HL-60/S4 treated with retinoic acid at 250 ng/mL for 4 days and 3 days (cell line): ENCODE measurements around the gene SEC24D.

ENCODE experiments used
- in situ Hi-C: fragments of 300-500 bp; cut with MboI; formaldehyde crosslinking; loops from 2 replicates; pipeline ENCODE4 v1.7.0; 2022; ENCODE audit warnings: low sequenced_read_pairs

Gene SEC24D

DNA sequence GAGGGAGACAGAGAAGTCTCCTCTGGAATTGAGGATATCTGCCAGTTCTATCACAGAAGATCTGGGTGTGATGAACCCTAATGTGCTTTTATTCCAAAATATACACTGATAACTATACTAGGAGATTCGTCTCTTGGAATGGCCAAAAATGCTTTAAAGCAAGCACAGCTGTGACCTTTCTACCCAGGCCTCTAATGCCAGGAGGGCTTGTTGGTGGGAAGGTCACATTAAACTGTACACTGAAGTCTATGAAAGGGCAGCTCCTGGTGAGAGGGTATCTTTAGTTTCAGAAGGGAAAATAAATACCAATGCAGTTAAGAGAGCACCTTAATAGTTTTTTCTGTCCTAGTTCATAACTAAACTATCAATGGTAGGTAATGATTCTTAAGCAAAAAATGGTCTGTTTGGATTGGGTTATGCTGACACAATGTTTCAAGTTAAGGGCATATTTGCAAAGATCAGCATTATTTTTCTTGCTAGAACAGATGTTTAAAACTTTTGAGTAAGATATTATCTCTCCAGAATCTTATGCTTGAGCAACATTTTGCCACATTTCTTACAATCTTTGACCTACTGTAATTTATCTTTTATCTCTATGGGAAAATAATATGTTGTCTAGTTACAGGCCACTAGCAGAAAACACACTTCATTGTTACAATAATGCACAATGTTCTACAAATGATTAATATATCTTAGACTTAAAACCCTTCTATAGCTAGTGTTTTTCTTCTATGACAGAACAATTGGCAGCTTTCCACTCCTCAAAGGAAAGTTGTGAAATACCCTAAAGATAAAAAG, 59.6 kb downstream of the SEC24D start:
- in situ Hi-C loops: no loop called here

DNA sequence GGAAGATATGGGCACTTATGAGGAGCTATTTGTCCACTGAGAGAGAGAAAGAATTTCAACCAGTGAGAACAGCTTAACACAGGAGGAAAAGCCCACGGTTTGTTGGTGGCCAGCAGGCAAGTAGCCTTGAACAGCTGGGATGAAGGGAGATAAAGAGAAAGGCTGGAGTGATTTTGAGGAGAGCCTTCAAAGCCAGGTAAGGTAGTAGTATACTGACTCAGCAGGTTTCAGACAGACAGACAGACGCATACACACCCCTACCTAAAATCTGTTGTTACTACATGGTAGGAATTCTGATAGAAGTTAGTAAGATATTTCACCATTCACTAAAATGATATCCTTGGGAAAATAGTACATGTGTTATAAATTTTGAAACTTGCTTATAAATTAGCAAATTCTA, 60.5 kb downstream of the SEC24D start:
- in situ Hi-C loops: no loop called here

DNA sequence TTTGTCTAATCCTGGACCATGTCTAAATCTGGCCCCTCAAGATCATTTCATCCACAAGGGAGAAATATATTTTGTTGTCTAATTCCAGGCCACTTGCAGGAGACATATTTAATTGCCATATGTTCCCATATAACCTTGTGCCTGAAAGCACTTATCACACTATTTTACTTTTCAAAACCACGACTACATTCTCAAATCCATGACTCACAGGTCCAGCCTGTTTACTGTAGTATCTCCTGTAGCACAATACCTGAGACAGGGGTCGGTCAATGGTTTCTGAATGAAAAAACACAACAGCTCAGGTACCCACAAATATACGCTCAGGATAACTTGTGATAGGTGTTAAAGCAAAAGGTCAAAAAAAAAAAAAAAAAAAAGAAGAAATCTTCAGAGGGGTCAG, 60.9 kb downstream of the SEC24D start:
- in situ Hi-C loops: no loop called here

DNA sequence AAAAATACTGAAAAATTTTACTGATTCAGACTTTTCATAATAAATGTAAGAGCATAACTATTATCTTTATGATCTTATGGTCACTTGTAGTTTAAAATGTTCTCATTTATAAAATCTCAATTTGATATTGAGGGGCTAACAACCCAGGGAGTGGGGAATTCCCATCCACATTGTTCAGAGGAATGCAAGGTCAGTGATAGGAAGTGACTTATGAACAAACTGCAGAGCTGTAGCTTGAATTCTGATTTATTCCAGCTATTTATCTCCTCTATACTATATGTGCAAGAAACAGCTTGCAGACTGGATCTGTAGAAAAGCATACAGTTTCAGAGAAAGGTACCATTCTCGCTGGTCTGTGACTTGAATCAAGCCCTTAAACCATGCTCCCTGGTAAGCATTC, 61.6 kb downstream of the SEC24D start:
- in situ Hi-C loops: no loop called here

DNA sequence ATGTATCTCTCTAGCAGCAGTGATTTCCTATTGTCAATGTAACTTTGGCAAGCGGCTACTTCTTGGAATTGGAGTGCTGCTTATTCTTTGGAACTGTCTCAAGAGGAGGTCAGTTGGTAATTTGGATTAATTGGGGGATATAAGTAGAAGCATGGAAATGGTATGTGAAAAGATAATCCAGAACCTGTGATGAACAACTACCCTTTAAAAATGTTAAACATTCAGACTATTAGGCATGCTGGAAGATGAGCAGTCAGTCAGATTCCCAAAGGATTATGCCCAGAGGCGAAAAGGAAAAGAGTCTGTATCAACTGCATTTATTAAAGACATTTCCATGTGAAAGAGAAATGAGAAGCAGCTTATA, 62.5 kb downstream of the SEC24D start:
- in situ Hi-C loops: no loop called here

DNA sequence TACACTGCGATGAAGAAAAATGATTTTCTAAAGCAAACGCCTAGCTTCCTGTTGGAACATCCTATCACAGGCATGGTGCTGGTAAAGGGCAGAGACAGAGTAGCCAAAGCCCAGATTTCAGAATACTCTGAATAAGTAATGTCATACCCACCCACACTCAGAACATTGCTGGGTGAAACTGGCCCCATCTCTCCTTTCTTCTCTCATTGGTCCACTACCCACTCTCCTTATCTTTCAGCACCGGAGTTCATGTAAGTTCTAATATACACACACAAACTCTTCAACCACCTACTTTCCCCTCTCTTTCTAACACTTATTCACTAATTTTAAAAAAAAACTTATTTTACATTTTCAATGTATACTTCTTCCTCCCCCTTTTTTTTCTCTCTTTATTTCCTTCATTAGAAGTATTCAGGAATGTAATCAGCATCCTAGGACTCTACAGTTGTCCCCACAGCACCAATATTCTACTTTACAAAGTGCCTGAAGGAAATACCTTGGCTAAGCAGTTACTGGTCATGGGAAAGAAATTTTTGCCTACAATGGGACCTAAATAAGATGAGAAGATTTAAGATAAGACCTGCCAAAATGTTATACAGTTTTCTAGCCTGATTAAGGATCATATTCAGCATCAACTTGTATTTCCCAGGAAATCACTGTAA, 63.0 kb downstream of the SEC24D start:
- in situ Hi-C loops: no loop called here

DNA sequence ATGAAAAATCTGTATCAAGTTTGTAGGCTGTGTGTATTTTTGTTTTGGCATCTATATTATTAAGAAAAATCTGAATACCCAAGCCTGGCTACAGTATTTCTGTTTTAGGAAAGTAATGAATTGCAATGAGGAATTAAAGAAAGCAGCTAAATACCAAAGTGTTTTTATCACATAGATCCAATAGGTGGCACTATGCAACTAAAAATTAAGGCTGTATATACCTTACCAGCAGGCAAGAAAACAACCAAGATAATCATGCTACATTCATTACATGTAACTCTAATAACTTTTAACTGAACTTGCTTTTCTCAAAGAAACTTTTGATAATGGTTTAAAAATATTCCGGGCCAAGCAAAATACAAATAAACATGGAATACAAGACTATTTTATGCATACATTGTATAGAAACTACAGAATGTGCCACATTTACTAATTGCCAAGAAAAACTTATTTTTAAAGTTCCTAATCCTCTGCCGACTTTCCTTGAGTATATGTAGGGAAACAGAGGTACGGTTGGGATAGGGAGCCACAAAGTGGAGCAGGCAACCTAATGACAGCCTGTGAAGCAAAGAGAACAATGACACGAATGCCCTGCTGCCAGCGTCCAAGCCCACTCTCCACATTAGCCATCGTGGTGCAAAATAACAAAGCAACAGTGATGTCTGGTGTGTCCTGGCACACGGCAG, 63.7 kb downstream of the SEC24D start:
- in situ Hi-C loops: no loop called here

DNA sequence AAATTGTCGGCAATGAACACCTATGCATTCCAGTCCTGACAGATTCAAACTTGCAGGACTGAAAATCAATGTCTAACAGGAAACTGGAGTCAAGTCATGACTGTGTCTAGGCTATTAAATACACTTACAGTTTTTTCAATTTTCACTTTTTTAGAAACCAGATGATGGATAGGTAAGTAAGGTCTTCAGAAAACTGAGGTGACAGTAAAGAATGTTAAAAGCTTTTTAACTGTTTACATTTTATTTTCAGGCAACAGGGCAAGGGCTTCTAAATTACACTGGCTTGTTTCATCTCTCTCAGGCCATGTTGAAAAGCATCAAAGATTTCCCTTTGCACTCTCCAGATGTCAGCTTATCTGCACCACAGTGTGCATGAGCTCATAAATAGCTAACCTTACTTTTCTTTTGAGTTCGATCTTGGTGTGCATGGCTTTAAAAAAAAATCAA, 65.2 kb downstream of the SEC24D start:
- in situ Hi-C loops: no loop called here

DNA sequence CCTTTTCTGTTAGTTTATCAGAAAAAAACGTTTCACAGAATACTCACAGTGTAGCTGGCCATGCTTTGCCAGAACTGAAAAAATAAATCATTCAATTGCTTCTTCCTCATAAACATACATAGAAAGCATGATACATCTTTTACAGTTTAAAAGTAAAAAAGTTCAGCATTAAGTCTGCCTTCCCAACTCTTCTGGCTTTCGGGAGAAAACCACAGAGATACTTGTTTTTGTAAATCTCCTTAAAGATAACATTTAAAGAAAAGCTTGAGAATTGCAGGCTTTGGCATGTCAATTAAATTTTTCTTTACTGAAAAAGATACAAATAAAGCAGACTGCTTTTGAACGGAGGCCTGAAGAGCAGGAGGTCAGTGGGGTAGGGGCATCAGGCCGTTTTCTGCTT, 66.8 kb downstream of the SEC24D start:
- in situ Hi-C loops: no loop called here

DNA sequence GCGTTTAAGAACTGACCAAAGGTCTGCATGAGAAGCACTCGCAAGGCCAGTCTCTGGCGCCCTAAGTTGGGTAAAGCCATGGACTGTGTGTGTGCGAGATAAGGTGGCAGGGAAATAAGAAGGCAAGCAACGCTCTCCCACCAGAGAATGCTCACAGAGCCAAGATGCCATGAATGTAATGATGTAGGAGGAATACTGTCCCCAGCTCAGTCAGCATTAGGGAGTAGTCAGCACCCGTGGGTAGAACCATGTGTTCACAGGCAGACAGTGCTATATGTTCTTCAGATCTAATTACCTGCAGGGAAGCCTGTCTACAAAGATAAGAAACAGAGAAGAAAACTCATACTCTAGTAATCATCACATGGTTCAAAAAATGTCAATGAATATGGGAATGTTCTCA, 68.8 kb downstream of the SEC24D start:
- in situ Hi-C loops: no loop called here

DNA sequence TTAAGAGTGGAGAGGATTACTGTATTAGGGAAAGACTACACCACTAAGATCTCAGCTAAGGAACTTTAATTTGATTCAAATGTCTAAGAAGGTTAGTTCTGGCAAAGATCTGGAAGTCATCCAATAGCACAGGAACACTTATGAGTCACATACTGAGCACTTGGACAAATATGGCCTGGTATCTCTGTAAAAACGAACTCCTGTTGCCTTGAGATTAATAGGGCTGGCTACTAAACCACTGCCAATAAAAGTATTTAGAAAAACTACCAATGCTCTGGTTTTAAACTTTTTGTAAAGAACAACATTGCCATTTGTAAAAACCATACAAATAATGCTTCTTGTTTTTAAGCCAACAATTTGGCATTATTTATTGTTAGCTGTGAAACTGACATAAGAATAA, 70.5 kb downstream of the SEC24D start:
- in situ Hi-C loops: no loop called here

DNA sequence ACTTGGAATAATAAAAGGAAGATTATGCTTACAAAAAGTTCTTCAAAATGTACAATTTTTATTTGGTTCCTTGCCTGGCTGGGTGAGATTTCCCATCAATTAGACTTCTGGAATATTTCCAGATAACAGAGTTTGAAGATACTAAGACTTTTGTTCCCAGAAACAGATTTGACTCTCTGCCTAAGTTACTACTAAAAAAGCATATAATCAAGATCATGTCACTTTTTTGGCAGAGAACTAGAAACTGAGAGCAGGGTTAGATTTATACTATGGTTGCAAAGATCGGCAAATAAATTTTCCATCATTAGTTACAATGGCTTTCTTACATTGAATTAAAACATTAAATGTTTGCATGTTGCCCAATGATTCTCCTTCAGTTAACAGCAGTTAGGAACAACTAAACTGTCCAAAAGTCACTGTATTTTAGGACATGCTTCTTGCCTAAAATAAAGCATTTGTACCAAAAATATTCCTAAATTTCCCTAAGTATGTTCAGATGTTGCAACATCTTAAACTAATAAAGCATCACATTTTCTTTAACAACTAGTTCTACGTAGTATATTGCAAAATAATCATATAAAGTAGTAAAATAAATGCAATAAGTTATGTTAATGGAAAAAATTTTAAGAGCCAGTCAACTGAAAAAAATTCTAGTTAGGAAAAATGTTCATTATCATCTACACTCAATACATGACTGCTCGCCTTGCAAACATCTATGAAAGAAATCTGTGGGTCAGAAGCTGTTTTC, 73.0 kb downstream of the SEC24D start:
- in situ Hi-C loops: no loop called here

DNA sequence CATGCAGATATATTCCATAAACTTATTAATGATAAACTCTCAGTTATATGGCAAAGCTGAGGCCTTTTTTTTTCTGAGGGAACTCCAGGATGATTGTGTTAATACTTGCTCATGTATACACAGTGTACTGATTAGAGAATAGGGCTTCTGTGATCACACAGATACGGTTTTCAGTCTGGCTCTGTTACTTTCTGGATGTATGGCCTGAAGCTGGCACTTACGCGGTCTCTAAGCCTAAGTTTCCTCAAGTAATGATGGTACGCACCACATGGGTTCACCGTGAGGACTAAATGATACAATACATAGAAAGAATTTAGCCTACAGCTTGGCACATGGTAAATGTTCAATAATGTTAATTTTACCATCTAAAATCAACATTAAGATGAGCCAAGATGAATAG, 73.8 kb downstream of the SEC24D start:
- in situ Hi-C loops: no loop called here

DNA sequence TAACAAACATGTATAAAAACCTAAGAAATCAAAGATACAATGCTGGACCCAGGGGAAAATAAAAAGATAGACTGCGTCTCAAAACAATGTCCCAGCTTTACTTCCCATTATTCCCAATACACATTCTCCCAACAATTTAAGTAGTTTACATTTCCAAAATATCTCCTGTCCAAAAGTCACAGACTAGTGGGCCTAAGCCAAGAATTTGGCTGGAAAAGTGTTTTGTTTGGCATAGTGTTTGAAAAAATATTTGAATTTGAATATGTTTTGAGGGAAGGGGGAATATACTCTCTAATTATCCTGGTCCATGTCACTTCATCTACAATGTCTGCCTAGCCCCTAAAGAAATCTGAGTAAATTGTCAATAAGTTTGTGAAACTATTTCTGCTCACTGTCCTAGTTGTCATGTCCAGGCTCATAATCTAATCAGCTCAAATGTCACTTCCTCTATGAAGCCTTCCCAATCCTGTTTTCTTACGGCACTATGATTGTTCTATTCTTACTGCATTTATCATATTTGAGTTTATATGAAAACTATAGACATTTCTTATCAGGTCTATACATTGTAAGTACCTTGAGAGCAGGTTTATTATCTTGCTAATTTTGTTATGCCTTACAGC, 74.4 kb downstream of the SEC24D start:
- in situ Hi-C loops: no loop called here

DNA sequence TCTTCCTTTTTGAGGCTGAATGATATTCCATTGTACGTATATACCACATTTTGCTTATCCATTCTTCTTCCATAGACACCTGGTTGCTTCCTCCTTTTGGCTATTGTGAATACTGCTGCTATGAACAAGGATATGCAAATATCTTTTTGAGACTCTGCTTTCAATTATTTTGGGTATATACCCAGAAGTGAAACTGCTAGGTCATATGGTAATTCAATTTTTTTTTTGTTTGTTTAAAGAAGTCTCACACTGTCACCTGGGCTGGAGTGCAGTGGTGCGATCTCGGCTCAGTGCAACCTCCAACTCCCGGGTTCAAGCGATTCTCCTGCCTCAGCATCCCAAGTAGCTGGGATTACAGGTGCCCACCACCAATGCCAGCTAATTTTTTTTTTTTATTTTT, 75.4 kb downstream of the SEC24D start:
- in situ Hi-C loops: no loop called here

DNA sequence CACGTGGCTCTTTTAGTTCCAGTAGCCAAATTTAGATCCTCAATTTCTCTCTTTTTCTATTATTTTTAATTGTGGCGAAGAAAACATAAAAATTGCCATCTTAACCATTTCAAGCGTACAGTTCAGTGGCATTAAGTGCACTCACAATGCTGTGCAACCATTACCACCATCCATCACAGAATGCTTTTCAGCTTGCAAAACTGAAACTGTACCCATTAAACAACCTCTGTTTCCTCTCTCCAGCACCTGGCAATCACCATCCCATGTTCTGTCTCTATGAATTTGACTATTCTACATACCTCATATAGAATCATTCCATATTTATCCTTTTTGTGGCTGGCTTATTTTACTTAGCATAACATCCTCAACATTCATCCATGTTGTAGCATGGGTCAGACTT, 75.8 kb downstream of the SEC24D start:
- in situ Hi-C loops: no loop called here

DNA sequence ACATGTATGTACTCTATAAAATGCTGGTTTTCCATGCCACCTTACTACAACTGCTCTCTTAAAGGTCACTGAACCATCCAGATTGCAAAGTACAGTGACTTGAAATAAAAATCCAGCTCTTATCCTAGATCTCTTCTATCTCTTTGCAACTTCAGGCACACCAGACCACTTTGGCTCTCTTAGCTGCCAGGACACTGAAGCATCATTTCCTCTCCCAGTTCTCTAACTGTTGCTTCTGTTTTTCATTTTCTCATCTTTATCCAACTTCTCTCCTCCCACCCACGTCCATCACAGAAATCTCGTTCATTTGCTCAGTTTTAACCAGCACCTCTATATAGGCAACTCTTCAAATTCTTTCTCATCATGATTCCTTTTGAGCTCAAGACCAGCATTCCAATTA, 76.4 kb downstream of the SEC24D start:
- in situ Hi-C loops: no loop called here

DNA sequence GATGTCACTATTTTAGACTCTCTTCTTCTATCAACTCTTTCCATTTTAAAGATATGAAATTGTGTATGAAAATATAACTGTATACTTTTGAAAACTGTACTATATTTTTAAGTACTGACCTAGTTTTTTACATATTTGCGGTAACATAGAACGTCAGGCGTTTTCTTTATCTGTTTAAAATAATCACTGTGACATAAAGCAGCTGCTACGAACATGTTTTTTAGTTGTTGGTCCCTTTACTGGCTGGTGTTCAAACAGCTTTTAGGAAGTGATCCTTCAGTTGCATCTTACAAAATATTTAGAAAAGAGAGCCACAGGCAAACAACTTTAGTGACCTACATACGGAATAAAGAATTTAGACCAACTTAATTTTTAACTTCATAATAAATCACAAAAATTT, 77.6 kb downstream of the SEC24D start:
- in situ Hi-C loops: no loop called here

DNA sequence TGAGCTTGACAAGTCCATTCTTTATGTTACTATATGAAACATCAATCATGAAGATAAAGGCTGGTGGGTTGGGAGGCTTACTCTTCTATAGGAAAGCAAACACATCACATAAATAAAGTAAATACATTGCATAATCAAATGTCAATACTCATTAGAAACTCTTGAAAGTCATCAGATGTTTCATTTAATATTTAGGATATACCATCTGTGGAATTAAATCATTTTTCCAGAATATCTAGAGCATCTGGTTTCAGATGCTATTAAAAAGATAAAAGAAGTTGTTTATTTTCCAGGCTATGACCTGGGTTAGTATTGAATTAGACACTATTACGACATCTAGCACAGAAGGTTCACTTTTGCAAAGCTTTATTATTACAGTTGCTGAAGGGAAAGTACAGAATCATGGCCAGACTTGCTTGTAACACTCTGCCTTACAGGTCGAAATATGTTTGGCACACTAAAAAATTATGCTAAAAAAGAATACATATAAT, 78.1 kb downstream of the SEC24D start:
- in situ Hi-C loops: no loop called here

DNA sequence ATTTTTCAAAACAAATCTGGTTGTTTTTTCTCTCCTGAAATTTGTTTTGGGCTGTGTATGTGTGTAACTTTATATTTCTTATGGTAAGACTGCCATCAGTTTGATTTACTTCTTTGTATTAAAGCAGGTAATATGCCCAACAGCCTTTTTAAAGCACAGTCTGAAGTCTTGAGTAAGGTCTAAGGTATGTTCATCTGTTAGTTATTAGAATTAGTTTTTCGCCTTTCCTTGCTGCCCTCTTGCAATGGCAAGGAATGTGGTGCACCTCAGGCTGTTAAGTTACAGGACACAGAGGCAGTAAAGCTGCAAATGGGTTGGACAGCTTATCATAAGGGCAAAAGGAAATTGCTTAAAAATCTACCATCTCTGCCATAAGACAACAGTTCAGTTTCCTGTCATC, 79.0 kb downstream of the SEC24D start:
- in situ Hi-C loops: no loop called here

DNA sequence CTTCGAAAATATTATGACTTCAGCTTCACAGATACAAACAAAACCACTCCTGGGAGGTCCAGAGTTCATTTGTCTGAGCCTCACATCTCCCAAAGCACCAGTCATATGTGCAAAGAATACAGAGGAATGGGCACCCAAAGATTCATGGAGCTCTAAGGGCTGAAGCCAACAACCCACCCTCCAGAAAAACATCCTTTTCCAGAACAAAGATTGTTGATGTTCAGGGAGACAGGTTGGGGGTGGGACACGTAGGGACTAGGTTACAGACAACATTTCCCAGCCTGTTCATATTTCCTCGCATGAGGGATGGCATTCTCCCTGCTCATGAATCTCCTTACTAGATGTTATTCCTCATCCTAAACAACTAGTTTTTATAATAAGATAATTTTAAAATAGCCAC, 79.5 kb downstream of the SEC24D start:
- in situ Hi-C loops: no loop called here
